K562 (cell line): ENCODE results near the gene MYH11. TPM values are rescaled to one million over a fixed set of nuclear protein-coding genes. Genes with fewer than 3 reads are reported as not detected.

ENCODE experiments used
- CUX1 ChIP-seq: fragments of 200-800 bp; sonication (Bioruptor generic); IDR thresholded peaks from 2 replicates; pipeline ENCODE4 v1.6.1; 2016; ENCODE audit warnings: missing genetic modification characterization, missing compliant biosample characterization
- HBP1 ChIP-seq: fragments of 450-650 bp; formaldehyde crosslinking; IDR thresholded peaks from 2 replicates; pipeline ENCODE4 v1.4.0; 2022; ENCODE audit warnings: missing genetic modification characterization
- HDGF ChIP-seq: fragments of 450-650 bp; IDR thresholded peaks from 2 replicates; pipeline ENCODE4 v1.6.1; 2016
- KDM5B ChIP-seq: fragments of 200-600 bp; sonication (generic); IDR thresholded peaks from 2 replicates; pipeline ENCODE4 v1.6.1; 2012; ENCODE audit warnings: low read depth, mild to moderate bottlenecking, moderate library complexity, low read length, control low read depth, inconsistent platforms; ENCODE audit not compliant: insufficient replicate concordance
- KLF10 ChIP-seq: fragments of 250-450 bp; sonication (Bioruptor Pico); IDR thresholded peaks from 2 replicates; pipeline ENCODE4 v1.6.1; 2021; ENCODE audit warnings: matching md5 sums
- MEF2A ChIP-seq: IDR thresholded peaks from 2 replicates; pipeline ENCODE4 v1.6.1; 2011; ENCODE audit warnings: low read depth, mild to moderate bottlenecking, low read length, moderate library complexity; ENCODE audit not compliant: control insufficient read depth
- NCOA6 ChIP-seq: fragments of 450-650 bp; IDR thresholded peaks from 2 replicates; pipeline ENCODE4 v1.6.1; 2017; ENCODE audit warnings: mild to moderate bottlenecking
- POLR2G ChIP-seq: fragments of 200-400 bp; formaldehyde crosslinking; IDR thresholded peaks from 2 replicates; pipeline ENCODE4 v1.6.1; 2017; ENCODE audit warnings: low read depth, mild to moderate bottlenecking, antibody characterized with exemption, low read length, moderate library complexity
- SIX5 ChIP-seq, 2 experiments: IDR thresholded peaks; 2 replicates each; pipeline ENCODE4 v1.6.1; 2011; ENCODE audit warnings: low read length in 2 of 2, borderline replicate concordance in 1 of 2, low read depth in 1 of 2, mild to moderate bottlenecking in 1 of 2, moderate library complexity in 1 of 2; ENCODE audit not compliant: insufficient read depth in 1 of 2
- SMARCA5 ChIP-seq: fragments of 450-650 bp; IDR thresholded peaks from 2 replicates; pipeline ENCODE4 v1.6.1; 2016
- ZBTB33 ChIP-seq: sonication (generic); formaldehyde crosslinking; IDR thresholded peaks from 2 replicates; pipeline ENCODE4 v1.8.1; 2023; ENCODE audit warnings: mild to moderate bottlenecking, missing genetic modification reagents
- ZNF3 ChIP-seq: fragments of 250-450 bp; sonication (Bioruptor Pico); IDR thresholded peaks from 2 replicates; pipeline ENCODE4 v1.5.0; 2021; ENCODE audit warnings: mild to moderate bottlenecking, moderate library complexity
- ZNF311 ChIP-seq: fragments of 250-450 bp; sonication (Bioruptor Pico); IDR thresholded peaks from 2 replicates; pipeline ENCODE4 v1.4.0; 2020; ENCODE audit warnings: mild to moderate bottlenecking, moderate library complexity
- ZNF586 ChIP-seq: fragments of 450-650 bp; formaldehyde crosslinking; conservative IDR thresholded peaks from 2 replicates; pipeline ENCODE4 v1.4.0; 2020; ENCODE audit warnings: mild to moderate bottlenecking, moderate library complexity
- ZNF644 ChIP-seq: fragments of 200-800 bp; sonication (Bioruptor generic); IDR thresholded peaks from 2 replicates; pipeline ENCODE4 v1.6.1; 2016; ENCODE audit warnings: low read depth, missing genetic modification characterization, missing compliant biosample characterization
- polyA plus RNA-seq, 8 experiments: library from polyadenylated mRNA; depleted of rRNA in 4 of 8; stranded (reverse) in 5 of 8; unstranded in 3 of 8; fragments of >200 nt; fragmentation: Nextera tagmentation in 2 of 8; fragmentation: Illumina TruSeq in 1 of 8; extraction: Ambion mirVana in 2 of 8; extraction: Trizol in 1 of 8; gene quantifications; 2 replicates each; pipeline versions ENCODE4 v1.2.1 to v1.2.3, GENCODE V29; 2011 to 2014; ENCODE audit warnings: inconsistent platforms in 1 of 8, missing spikeins in 1 of 8
- total RNA-seq, 7 experiments: library from RNA; depleted of rRNA in 6 of 7; stranded (reverse); fragments of >200 nt in 6 of 7; fragmentation: Illumina TruSeq in 2 of 7; extraction: Trizol in 2 of 7; gene quantifications; 2 replicates each; pipeline versions ENCODE4 v1.2.1 to v1.2.3, GENCODE V29; 2011 to 2021; ENCODE audit warnings: low replicate concordance in 1 of 7
- TF ChIP-seq, protein P1 (sequence below): fragments of 250-450 bp; sonication (Bioruptor Pico); IDR thresholded peaks from 2 replicates; pipeline ENCODE4 v1.9.0; 2021; ENCODE audit warnings: mild to moderate bottlenecking

Gene MYH11
- total and polyA plus RNA-seq, 9 of the 15 experiments (the other 6 are each of a cell fraction or from before 2014, with no cell fraction given) = 0.05 to 0.47 (median 0.08) TPM; not detected in 5

DNA sequence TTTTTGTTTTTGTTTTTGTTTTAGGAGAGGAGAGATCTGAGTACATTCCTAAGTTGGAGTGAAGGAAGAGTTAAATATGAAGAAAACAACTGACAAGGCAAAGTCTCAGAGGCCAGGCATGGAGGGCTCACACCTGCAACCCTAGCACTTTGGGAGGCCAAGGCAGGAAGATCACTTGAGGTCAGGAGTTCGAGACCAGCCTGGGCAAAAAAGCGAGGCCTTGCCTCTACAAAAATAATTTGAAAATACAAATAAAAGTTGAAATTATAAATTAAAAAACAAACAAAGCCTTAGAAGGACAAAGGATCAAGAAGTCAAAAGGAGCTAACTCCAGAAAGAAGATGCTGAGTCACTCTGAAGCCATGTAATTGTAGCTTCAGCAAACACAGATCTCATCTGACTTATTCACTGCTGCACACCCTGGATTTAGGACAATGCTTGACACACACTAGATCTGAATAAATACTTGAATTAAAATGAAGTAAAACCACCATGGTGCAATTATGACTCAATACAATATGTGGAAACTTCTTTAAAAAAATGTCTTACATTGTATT lies 22.5 kb upstream of the MYH11 start (continued):
- TF ChIP-seq ZBTB33 (CRISPR knock-in tag) (no peak), NCOA6 (peak; percentile 33; the same call in 1 of the 2 replicates), MEF2A (no peak), KLF10 (CRISPR knock-in tag) (no peak), KDM5B (no peak), ZNF586 (no peak), HDGF (0 out of 2 replicates have a peak, but pooled peaks have one; percentile 50), SIX5 (IDR thresholded peaks at IDR 0.05; ENCODE audit: borderline replicate concordance in 1 of 2, insufficient read depth in 1 of 2, low read depth in 1 of 2, low read length in 2 of 2) (no peak), HBP1 (CRISPR knock-in tag) (no peak), POLR2G (0 out of 2 replicates have a peak, but pooled peaks have one; percentile 7), ZNF644 (tag) (0 out of 2 replicates have a peak, but pooled peaks have one; percentile 34), ZNF3 (CRISPR knock-in tag) (no peak), CUX1 (CRISPR knock-in tag) (0 out of 2 replicates have a peak, but pooled peaks have one; percentile 71), ZNF311 (CRISPR knock-in tag) (no peak), SMARCA5 (no peak)
- TF ChIP-seq, protein P1, sequence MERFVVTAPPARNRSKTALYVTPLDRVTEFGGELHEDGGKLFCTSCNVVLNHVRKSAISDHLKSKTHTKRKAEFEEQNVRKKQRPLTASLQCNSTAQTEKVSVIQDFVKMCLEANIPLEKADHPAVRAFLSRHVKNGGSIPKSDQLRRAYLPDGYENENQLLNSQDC (CRISPR knock-in tag) = no peak
